NOMO-1 (cell line): Measurements from ENCODE around the gene HCRTR2.
A peak's percentile ranks its signal among the peaks of the same experiment; 100 is the strongest.
"Not testable (repeated sequence)": the region's sequence is repeated elsewhere in the genome, so short reads cannot be mapped to it uniquely, and the experiment has no call there.

ENCODE experiments used
- DNase-seq, 2 experiments: peaks; one replicate each; lab custom pipeline; 2025; ENCODE audit not compliant: unreplicated experiment in 2 of 2; lab: John Stamatoyannopoulos, UW

Gene HCRTR2

DNA sequence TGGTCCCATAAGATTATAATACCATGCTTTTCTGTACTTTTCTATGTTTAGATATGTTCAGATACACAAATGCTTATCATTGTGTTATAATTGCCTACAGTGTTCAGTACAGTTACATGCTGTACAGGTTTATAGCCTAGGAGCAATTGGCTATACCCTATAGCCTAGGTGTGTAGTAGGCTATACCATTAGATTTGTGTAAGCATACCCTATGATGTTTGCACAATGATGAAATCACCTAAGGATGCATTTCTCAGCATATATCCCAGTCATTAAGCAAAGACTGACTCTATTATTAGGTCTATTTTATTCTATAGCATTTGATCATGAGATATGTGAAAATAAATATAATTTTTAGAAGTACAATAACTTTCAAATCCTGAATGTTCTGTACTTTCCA lies 36.6 kb downstream of the HCRTR2 start:
- no peak for DNase-seq

DNA sequence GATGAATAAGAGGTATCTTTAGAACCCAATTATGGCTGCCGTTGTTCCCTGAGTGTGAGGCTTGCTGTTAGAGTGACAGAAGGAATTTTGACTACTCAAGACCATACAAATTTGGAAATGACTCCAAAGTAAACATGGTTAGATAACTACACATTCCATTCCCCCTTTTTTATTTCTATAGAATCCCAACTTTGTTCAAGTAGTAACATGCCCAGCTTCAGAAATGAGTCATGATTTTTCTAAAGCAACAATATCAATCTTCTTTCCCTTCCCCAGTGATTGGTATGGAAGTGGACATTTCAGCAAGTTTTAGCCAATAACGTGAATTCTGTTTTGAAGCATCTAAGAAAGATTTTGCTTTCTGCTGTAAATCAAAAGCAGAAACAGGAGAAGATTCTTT lies 37.8 kb downstream of the HCRTR2 start:
- no peak for DNase-seq

DNA sequence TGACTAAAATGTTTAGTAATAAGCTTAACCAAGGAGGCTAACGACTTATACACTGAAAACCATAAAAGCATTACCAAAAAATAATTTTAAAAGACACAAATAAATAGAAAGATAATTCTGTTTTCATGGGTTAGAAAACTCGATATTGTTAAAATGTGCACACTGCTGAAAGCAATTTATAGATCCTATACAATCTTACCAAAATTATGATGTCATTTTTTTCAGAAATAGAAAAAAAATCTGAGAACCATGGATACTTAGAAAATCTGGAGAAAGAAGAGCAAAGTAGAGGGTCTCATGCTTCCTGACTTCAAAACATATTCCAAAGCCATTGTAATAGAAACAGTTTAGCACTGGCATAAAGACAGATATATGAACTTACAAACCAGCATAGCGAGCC lies 46.6 kb downstream of the HCRTR2 start:
- no peak for DNase-seq

DNA sequence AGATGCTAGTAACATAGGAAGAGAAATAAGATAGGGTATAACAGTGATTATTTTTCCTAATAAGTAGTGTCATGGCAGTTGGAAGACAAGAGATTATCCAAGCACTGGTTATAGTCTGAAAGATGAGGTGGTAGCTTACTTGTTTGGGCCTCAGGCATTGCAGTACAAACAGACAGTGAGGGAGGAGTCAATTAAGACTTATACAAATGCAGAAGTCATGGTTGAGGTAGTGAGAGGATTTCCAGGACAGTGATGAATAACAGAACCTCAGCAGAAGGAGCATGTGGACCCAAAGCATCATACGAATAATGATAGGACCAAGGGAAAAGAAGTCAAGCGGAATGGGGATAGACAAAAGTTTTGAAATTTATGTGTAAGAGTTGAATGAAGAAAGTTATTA lies 53.5 kb downstream of the HCRTR2 start:
- DNase-seq = no peak

DNA sequence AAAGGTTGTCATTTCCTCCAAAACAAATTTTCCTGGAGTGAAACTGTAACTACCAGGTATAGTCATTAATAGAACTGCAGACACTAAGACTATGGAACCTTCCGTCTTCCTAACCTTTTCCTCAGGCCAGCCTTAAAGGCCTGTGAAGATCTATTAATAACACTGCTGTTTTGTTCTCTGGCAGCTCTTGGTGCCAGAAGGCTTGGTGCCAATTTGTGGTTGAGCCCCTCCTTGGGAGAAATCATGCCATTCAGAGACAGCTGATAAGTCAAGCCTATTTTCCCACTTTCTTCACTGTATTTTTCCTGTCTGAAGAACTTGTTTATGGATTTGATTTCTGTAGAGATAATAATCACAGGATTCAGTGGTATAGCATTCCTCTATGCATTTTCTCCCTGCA lies 64.8 kb downstream of the HCRTR2 start:
- no peak for DNase-seq

DNA sequence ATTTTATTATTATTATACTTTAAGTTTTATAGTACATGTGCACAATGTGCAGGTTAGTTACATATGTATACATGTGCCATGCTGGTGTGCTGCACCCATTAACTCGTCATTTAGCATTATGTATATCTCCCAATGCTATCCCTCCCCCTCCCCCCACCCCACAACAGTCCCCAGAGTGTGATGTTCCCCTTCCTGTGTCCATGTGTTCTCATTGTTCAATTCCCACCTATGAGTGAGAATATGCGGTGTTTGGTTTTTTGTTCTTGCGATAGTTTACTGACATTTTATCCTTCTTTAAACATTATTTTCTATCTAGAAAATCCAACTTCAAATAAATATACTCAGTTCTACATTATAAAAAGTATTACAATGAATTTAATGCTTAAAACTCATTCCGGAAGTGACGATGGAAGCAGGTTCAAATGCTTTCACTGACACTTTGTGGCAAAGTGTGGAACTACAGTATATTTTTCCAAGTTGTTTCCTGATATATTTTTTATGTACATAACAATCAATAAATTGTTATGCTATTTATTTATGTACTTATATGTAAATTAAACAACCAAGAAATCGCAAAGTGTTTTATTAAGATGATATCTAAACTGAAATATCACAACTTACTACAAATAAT lies 66.8 kb downstream of the HCRTR2 start:
- DNase-seq = peak in 1 of 2 experiments; percentile 1

DNA sequence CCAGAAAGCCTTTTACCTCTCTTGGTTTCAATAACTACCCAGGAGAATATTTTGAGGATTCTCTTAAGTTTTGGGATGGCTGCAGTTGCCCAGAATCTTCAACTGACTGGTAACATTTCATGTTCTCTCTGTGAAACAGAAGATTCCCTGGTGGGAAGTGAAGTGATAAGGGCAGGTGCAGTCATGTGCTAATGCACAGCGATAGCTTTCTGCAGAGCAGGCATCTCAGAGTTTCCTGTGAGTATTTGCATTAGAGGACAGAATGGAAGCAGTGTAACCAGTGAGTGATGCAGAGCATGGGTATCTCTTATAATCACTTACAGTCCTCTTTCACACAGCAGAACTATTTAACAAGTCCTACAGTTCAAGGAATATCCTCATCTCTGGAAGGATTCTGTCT lies 76.1 kb downstream of the HCRTR2 start:
- no peak for DNase-seq

DNA sequence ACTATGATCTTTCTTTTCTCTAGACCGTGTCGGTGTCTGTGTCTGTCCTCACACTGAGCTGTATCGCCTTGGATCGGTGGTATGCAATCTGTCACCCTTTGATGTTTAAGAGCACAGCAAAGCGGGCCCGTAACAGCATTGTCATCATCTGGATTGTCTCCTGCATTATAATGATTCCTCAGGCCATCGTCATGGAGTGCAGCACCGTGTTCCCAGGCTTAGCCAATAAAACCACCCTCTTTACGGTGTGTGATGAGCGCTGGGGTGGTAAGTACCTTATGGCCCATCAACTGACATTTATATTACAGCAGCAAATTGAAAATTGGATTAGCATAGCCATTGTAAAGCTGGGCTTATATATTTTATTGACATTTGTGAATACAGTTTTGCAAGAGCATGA lies 80.8 kb downstream of the HCRTR2 start:
- no peak for DNase-seq

DNA sequence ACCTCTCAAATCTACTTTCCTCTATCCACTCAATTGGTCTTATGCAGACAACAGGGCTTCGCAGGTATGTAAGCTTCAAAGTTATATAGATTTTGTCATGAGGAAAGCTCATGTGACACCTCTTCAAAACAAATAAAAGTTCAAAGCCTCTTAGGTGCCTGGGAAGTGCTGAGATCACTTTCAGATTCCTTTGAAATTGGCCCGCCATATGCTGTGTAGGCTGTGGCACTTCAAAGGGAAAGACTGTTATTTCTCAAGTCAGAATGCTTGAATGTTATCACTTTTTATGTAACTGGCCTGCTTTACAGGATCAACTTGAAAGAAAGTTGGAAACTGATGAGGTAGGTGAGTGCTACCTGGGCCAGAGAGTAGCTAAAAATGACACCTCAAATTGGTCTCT lies 85.9 kb downstream of the HCRTR2 start:
- DNase-seq = no peak

DNA sequence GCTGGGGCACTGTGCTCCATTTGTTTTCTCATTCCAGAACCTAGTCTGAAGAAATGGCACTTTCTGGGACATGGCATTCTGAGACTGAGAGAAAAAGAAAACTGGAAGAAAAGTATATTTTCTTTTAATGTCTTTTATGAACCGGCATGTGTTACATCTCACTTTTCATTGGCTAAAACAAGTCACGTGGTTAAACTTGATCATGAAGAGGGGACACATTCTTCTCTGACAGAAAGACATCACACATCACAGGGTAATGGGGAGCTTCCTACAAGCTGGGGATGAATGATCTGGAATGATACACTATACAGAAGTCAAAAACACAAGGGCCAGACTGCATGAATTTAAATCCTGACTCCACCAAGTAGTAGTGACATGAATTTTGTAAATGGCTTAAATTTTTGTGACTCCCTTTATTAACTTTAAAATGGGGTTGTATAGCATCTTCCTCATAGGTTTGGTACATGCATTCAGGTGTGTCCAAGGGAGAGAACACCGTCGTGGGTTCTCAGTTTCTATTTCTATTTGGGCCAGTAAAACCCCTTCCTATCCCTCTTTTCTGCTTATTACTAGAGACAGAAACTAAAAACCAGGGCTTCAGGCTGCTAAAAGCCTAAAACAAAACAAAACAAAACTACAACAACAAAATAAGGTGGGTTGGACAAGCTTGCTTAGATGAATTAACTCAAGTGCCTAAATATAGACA lies 91.2 kb downstream of the HCRTR2 start:
- no peak for DNase-seq

DNA sequence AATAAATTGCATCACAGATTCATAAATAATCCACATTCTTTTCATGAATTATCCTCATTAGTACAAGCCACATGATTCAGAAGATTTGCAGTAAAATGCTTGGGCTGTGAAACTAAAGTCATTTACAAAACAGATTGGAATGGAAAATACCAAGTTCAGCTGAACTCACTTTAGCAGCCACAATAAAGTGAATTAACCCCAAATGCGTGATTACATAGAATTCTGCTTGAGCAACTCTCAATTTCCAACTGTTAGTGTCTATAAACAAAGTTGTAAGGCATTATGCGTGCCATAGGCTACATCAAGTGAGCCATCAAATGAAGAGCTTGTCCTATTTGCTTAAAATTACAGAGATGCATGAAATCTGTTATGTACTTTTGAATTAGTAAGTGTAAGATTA lies 92.6 kb downstream of the HCRTR2 start:
- no peak for DNase-seq

DNA sequence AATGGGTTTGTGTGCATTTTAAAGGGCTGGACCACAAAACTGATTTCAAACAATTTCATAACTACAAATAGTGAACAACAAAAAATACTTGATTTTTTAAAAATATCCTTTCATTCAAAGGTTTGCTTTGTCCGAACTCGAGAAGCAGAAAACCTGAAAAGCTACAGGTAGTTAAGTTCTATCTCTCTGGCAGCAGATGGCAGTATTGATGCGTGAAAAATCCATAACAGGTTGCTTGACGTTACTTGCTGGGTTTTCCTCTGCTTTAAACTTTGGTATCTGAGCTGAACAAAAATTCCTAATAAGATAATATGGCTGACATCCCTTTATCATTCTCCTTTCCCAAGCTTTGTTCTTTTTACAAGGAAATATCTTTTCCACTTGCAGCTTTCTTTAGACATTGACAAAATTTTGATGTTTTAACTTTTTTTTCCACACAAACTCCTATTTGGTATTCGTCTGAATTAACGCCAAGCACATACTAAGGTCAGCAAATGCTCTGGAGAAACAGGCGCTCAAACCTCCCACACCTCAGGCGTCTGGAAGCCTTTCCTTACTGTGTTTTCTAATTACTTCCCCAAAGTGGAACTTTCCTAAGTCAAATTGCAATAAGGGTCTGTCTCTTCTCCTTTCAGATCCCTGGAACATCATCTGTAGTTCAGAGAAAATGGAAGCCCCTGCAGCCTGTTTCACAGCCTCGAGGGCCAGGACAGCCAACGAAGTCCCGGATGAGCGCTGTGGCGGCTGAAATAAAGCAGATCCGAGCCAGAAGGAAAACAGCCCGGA lies 102.6 kb downstream of the HCRTR2 start:
- DNase-seq = peak; percentile 7 to 43

DNA sequence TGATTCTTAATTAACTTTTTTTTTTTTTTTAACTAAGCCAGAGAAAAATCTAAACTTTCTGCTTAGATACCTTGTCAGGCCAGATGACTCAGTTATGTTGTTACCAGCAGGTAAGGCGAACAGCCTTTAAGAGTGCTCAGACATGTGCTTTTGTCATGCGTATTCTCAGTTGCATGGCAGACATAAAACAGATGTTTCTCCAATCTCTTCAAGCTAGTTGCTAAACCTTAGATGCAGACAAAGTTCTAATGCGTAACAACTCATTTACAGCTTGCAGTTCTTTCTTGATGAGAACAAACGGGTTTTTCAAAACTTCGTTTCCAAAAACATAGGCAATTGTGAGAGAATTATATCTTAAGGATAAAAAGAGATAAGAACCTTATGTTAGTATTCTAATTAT lies 103.3 kb downstream of the HCRTR2 start:
- no peak for DNase-seq

DNA sequence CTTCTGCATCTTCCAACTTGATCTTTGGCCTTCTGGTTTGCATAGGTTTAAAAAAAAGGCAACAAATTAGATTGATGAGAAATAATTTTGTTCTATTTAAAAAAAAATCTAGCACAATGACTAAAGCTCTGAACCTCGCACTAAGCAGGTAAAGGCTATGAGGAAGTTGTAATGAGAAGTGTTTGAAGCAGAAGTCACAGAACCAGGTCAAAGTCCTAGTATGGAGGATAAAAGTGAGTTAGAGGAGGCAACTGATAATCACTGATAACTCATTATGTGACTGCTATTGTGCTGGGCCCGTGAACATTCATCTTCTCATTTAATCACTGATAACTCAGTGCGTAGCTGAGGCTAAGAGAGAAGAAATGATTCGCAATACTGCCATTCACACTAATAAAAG lies 106.9 kb downstream of the HCRTR2 start:
- no peak for DNase-seq

DNA sequence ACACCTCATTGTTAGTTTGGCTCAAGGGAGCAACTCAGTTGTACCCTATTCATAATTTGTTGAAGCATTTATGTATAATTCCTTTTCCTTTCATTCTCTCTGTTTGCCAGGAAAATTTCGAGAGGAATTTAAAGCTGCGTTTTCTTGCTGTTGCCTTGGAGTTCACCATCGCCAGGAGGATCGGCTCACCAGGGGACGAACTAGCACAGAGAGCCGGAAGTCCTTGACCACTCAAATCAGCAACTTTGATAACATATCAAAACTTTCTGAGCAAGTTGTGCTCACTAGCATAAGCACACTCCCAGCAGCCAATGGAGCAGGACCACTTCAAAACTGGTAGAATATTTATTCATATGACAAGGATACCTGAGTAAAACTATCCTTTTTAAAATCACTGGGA lies 107.8 kb downstream of the HCRTR2 start:
- no peak for DNase-seq

DNA sequence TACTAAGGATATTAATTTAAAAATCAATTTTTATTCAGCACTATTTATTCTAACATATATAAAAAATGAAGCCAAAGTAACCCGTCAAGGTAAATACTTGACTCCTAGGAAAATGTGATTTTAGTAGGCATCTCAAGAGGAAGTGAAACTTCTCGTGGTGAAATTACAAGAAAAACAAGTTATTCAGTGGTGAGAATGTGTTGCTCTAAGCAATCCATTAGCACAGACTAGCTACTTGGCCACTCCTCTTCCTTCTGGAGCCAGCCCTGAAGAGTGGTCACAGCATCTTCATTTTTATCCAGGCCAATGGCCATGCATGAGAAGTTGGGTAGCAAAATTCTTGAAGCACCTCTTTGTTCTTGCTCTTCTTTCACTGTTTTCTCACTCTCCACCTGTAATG lies 112.5 kb downstream of the HCRTR2 start:
- DNase-seq = peak; percentile 18 to 69

DNA sequence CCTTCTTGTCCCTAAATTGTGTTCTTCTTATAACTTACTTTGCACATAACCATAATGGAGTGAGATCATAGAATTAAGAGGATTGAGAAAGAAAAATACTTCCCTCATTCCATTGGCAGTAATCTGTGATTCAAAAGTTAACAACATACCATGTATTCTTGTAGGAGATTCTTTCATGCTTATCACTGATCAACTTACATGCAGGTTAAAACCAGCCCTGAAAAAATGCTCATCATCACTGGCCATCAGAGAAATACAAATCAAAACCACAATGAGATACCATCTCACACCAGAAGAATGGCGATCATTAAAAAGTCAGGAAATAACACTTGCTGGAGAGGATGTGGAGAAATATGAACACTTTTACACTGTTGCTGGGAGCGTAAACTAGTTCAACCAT lies 116.4 kb downstream of the HCRTR2 start:
- DNase-seq = no peak

DNA sequence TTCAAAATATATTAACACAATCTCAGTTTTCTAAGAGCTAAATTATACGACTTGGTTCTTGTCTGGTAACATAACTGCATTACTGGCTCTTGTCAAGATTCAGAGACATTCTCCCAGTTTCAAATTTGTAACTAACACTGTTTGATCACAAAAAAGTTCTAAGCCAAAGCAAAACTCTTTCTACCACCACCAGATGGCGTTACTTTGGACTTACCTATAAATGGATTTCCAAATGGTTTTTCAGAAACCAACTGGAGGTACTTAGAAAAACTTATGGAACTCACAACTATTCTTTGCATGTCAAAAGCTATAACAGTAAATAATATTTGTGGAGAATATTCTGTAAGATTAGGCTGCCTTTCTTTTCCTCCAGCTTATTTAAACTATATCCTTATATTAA lies 118.8 kb downstream of the HCRTR2 start:
- DNase-seq = no peak

DNA sequence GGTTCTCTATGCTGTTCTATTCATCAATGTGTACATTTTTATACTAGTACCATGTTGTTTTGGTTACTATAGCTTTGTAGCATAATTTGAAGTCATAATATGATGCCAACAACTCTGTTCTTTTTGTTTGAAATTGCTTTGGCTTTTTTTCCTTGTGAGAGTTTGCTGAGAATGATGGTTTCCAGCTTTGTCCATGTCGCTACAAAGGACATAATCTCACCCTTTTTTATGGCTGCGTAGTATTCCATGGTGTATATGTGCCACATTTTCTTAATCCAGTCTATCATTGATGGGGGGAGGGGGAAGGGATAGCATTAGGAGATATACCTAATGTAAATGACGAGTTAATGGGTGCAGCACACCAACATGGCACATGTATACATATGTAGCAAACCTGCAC lies 122.9 kb downstream of the HCRTR2 start:
- DNase-seq = not testable (repeated sequence)

DNA sequence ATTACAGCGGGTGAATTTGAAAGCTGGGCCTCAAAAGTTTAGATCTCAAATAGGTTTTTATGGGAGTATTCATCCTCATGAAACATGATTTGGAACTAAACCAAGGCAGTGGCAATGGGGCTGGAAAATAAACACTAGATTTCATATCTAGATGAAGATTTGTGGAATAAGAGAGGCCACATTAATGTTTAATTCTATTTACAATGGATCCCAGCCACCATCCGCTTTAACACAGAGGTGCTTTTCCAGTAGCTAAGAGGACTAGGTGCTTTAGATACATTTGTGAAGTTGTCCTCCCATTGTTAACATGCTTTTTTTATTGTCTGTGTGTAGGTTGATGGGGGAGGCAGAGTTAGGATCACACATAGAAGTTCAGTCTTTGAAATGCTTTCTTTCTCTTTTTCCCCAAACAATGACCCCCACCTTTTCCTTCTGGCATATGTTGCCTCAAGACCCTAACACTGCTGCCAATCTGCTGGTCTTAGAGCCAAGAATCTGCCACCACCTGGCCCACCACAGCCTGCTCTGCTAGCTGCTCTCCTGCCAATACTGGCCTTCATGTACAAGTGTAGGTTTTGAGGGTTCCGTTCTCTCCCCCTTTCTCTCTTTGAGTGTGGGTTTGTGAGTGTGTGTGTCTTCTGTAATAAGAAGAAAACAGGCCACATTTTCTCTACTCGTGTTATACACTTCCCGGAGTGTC lies 125.1 kb downstream of the HCRTR2 start:
- DNase-seq = no peak

DNA sequence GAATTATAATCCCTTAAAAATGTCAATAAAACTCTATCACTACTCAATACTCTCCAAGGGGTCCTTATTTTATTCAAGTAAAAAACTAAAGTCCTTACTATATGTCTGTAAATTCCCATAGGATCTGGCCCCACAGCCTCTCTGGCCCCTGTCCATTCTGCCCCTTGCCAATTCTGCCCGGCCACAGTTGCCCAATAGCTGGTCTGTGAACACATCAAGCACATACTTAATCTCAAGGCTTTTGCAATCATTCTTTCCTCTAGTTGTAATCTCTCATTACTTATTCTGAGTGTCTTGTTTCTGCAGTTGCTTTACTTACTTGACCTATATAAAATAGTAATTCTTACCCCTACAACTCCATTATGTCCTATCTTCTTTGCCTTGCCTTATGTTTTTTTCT lies 130.4 kb downstream of the HCRTR2 start:
- DNase-seq = no peak
